A549 treated with RU486 at 1 μM for 4 hours (cell line): ENCODE results near the gene ZNF608. TPM values are rescaled to one million over a fixed set of nuclear protein-coding genes. Genes with fewer than 3 reads are reported as not detected.

Experiments
- total RNA-seq: library from RNA; stranded (reverse); fragments of 200-300 nt; extraction: Qiagen RNA extraction; gene quantifications from 5 replicates; pipeline ENCODE4 v1.2.3, GENCODE V29; 2022; ENCODE audit warnings: low read depth

ZNF608 gene, protein sequence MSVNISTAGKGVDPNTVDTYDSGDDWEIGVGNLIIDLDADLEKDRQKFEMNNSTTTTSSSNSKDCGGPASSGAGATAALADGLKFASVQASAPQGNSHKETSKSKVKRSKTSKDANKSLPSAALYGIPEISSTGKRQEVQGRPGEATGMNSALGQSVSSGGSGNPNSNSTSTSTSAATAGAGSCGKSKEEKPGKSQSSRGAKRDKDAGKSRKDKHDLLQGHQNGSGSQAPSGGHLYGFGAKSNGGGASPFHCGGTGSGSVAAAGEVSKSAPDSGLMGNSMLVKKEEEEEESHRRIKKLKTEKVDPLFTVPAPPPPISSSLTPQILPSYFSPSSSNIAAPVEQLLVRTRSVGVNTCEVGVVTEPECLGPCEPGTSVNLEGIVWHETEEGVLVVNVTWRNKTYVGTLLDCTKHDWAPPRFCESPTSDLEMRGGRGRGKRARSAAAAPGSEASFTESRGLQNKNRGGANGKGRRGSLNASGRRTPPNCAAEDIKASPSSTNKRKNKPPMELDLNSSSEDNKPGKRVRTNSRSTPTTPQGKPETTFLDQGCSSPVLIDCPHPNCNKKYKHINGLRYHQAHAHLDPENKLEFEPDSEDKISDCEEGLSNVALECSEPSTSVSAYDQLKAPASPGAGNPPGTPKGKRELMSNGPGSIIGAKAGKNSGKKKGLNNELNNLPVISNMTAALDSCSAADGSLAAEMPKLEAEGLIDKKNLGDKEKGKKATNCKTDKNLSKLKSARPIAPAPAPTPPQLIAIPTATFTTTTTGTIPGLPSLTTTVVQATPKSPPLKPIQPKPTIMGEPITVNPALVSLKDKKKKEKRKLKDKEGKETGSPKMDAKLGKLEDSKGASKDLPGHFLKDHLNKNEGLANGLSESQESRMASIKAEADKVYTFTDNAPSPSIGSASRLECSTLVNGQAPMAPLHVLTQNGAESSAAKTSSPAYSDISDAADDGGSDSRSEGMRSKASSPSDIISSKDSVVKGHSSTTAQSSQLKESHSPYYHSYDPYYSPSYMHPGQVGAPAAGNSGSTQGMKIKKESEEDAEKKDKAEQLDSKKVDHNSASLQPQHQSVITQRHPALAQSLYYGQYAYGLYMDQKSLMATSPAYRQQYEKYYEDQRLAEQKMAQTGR (N-terminal part only)
- 0.32 to 0.61 TPM (median 0.35 TPM) in 5 replicates for total RNA-seq

GRCh38 chr5:124745928-124746915 is at the start of gene ZNF608:
Gene ZNF608, minus strand, starts transcription at chr5:124746639. Its CDS starts 1,650 bp downstream, at chr5:124744989.

